Liver (tissue), 2 donors: ENCODE measurements around the gene MED26.

Source experiments
- GABPA ChIP-seq, 2 donors: IDR thresholded peaks in 1 of 2; conservative IDR thresholded peaks in 1 of 2; 2 replicates each; pipeline ENCODE4 v1.6.1; 2016; ENCODE audit warnings: antibody characterized with exemption in 2 of 2, mild to moderate bottlenecking in 1 of 2, moderate library complexity in 1 of 2
- TF ChIP-seq, protein P1 (sequence below): IDR thresholded peaks from 2 replicates; pipeline ENCODE4 v1.6.1; 2016; ENCODE audit warnings: antibody characterized with exemption, mild to moderate bottlenecking
- donor health status: healthy.

DNA sequence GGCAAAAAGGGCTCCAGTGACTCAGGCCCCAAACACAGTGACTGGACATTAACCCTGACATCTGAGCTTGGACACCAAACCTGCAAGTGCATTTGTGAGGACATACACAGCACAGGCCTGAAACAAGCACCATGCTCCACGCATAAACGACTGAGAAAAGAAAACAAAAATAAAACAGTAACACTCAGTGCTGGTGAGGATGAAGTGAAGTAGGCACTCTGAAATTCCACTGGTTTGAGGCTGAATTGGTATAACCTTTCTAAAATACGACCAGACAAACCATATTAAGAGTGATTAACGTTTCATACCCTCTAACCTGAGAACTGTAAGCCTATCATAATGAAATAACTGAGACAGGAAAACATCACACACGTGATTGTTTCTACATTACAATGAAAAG lies 61.3 kb downstream of the MED26 start:
- no peak for TF ChIP-seq GABPA (IDR thresholded peaks at IDR 0.05 in 1 of 2, conservative IDR thresholded peaks at IDR 0.05 in 1 of 2)
- TF ChIP-seq, protein P1, sequence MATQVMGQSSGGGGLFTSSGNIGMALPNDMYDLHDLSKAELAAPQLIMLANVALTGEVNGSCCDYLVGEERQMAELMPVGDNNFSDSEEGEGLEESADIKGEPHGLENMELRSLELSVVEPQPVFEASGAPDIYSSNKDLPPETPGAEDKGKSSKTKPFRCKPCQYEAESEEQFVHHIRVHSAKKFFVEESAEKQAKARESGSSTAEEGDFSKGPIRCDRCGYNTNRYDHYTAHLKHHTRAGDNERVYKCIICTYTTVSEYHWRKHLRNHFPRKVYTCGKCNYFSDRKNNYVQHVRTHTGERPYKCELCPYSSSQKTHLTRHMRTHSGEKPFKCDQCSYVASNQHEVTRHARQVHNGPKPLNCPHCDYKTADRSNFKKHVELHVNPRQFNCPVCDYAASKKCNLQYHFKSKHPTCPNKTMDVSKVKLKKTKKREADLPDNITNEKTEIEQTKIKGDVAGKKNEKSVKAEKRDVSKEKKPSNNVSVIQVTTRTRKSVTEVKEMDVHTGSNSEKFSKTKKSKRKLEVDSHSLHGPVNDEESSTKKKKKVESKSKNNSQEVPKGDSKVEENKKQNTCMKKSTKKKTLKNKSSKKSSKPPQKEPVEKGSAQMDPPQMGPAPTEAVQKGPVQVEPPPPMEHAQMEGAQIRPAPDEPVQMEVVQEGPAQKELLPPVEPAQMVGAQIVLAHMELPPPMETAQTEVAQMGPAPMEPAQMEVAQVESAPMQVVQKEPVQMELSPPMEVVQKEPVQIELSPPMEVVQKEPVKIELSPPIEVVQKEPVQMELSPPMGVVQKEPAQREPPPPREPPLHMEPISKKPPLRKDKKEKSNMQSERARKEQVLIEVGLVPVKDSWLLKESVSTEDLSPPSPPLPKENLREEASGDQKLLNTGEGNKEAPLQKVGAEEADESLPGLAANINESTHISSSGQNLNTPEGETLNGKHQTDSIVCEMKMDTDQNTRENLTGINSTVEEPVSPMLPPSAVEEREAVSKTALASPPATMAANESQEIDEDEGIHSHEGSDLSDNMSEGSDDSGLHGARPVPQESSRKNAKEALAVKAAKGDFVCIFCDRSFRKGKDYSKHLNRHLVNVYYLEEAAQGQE = no peak
